ENCODE data around the gene C21orf91.

- TF ChIP-seq POLR2AphosphoS5 (IDR thresholded peaks at IDR 0.05) (no peak), CTCF (IDR thresholded peaks at IDR 0.05) (no peak)
Measured at GRCh38 chr21:17780539-17780938, 38.6 kb downstream of the C21orf91 start.

All from upper lobe of left lung (tissue), 4 donors.